K562 (cell line): ENCODE measurements around the gene CPA4. TPM values are rescaled to one million over a fixed set of nuclear protein-coding genes. Genes with fewer than 3 reads are reported as not detected.

Experiments
- ATAC-seq: fragments of 200-7000 bp; cut with Tn5 transposase; 3 replicates; pipeline ENCODE4 v1.9.1; 2020; ENCODE audit warnings: moderate library complexity
- Bru-seq: library from RNA; stranded (reverse); fragments of 400-500 nt; gene quantifications from one replicate; lab custom pipeline; 2021; lab: Mats Ljungman, UMichigan
- BruChase-seq, 2 experiments: library from RNA; stranded (reverse); fragments of 400-500 nt; gene quantifications; one replicate each; lab custom pipeline; 2021; lab: Mats Ljungman, UMichigan
- BruUV-seq: library from RNA; stranded (reverse); fragments of 400-500 nt; replicated peaks from 2 replicates; lab custom pipeline; 2021; lab: Mats Ljungman, UMichigan
- CTCF ChIA-PET: fragments of 300-600 bp; formaldehyde crosslinking; extraction: SDS; loops from one replicate; lab custom pipeline; 2021; ENCODE audit warnings: low intra/inter-chr PET ratio; lab: Yijun Ruan, JAX
- POLR2A ChIA-PET: fragments of 300-600, 350-650 bp; sonication (Branson Sonifier 250); formaldehyde crosslinking; extraction: SDS; loops from one replicate; lab custom pipeline; 2021; ENCODE audit warnings: antibody characterized with exemption, inconsistent platforms; lab: Yijun Ruan, JAX
- DNase-seq, 4 experiments: peaks; one replicate each; pipeline versions ENCODE4 v3.0.0 to v3.0.0-alpha.2; 2011 to 2018; ENCODE audit warnings: low spot score in 3 of 4, mixed read lengths in 3 of 4; ENCODE audit errors: extremely low read depth in 1 of 4
- FAIRE-seq: peaks from 2 replicates; lab custom pipeline; 2011; peaks lifted over from hg19 to GRCh38; lab: Jason Lieb, UNC
- H2AFZ ChIP-seq: 2 replicates; pipeline ENCODE4 v1.6.0; 2011; ENCODE audit warnings: low read depth, low read length, control low read depth, inconsistent platforms
- H3K27ac ChIP-seq: fragments of 200-600 bp; 3 replicates; pipeline ENCODE4 v1.8.0; 2011; ENCODE audit warnings: low read depth, mild to moderate bottlenecking, control low read depth, inconsistent platforms, low read length, moderate library complexity, mixed read lengths; ENCODE audit errors: extremely low read depth
- H3K27me3 ChIP-seq, 2 experiments: fragments of 300-600 bp in 1 of 2; 2 replicates in 1 of 2; 3 replicates in 1 of 2; pipeline versions ENCODE4 v1.6.0 to v1.8.0; 2011; ENCODE audit warnings: inconsistent platforms in 2 of 2, low read length in 2 of 2, mild to moderate bottlenecking in 1 of 2, mixed read lengths in 1 of 2, moderate library complexity in 1 of 2; ENCODE audit not compliant: control insufficient read depth in 2 of 2, insufficient read depth in 2 of 2
- H3K36me3 ChIP-seq: fragments of 300-600 bp; 3 replicates; pipeline ENCODE4 v1.8.0; 2011; ENCODE audit warnings: mild to moderate bottlenecking, low read length, inconsistent platforms; ENCODE audit not compliant: control insufficient read depth, insufficient read depth
- H3K4me1 ChIP-seq, 2 experiments: fragments of 200-600 bp in 1 of 2; replicated peaks in 1 of 2; 2 replicates in 1 of 2; 3 replicates in 1 of 2; pipeline versions ENCODE4 v1.5.1 to v1.8.0; 2011; ENCODE audit warnings: inconsistent platforms in 2 of 2, low read length in 2 of 2, mild to moderate bottlenecking in 1 of 2, mixed read lengths in 1 of 2, moderate library complexity in 1 of 2; ENCODE audit not compliant: control insufficient read depth in 2 of 2, insufficient read depth in 2 of 2
- H3K4me2 ChIP-seq: 2 replicates; pipeline ENCODE4 v1.6.1; 2011; ENCODE audit warnings: low read length, control low read depth, inconsistent platforms, mixed read lengths; ENCODE audit not compliant: insufficient read depth
- H3K4me3 ChIP-seq: fragments of 200-600 bp; sonication (generic), shearing (Covaris generic); 2 replicates; pipeline ENCODE4 v1.5.1; 2016; ENCODE audit warnings: control low read depth, inconsistent platforms
- H3K79me2 ChIP-seq: fragments of 200-600 bp; 3 replicates; pipeline ENCODE4 v1.8.0; 2011; ENCODE audit warnings: low read length, inconsistent platforms; ENCODE audit not compliant: control insufficient read depth, insufficient read depth
- H3K9ac ChIP-seq, 2 experiments: 2 replicates each; pipeline versions ENCODE4 v1.6.0 to v1.6.1; 2011; ENCODE audit warnings: low read depth in 2 of 2, low read length in 2 of 2, control low read depth in 1 of 2, inconsistent platforms in 1 of 2, mild to moderate bottlenecking in 1 of 2, mixed read lengths in 1 of 2; ENCODE audit not compliant: insufficient read depth in 1 of 2
- H3K9me1 ChIP-seq: one replicate; pipeline ENCODE4 v1.6.0; 2011; ENCODE audit warnings: inconsistent platforms, mild to moderate bottlenecking, low read length, moderate library complexity; ENCODE audit not compliant: control insufficient read depth, insufficient read depth
- H3K9me3 ChIP-seq: replicated peaks from 2 replicates; pipeline ENCODE4 v1.5.1; 2011; ENCODE audit warnings: low read depth, low read length, inconsistent platforms; ENCODE audit not compliant: control insufficient read depth, insufficient read depth
- H4K20me1 ChIP-seq: replicated peaks from 2 replicates; pipeline ENCODE4 v1.6.1; 2011; ENCODE audit warnings: low read length, inconsistent platforms, mixed read lengths; ENCODE audit not compliant: control insufficient read depth, insufficient read depth
- ATF6 ChIP-seq: sonication (generic); formaldehyde crosslinking; IDR thresholded peaks from 2 replicates; pipeline ENCODE4 v1.4.0; 2020; ENCODE audit warnings: mild to moderate bottlenecking, missing genetic modification reagents
- CREB1 ChIP-seq, 2 experiments: sonication (generic) in 1 of 2; formaldehyde crosslinking in 1 of 2; IDR thresholded peaks; 2 replicates each; pipeline versions ENCODE4 v1.6.1 to v1.8.0; 2012 to 2022; ENCODE audit warnings: inconsistent platforms in 1 of 2, mild to moderate bottlenecking in 1 of 2, missing genetic modification reagents in 1 of 2, moderate library complexity in 1 of 2
- GTF2F1 ChIP-seq: IDR thresholded peaks from 2 replicates; pipeline ENCODE4 v1.6.1; 2011; ENCODE audit warnings: low read depth, low read length, improper control_type of control experiment
- KAT2B ChIP-seq: IDR thresholded peaks from one replicate; pipeline ENCODE4 v1.6.1; 2012; ENCODE audit warnings: low read depth, mild to moderate bottlenecking, control low read depth, inconsistent platforms, low read length, moderate library complexity
- NFE2 ChIP-seq: IDR thresholded peaks from 2 replicates; pipeline ENCODE4 v1.6.1; 2014; ENCODE audit warnings: antibody characterized with exemption, low read depth
- ZNF277 ChIP-seq: fragments of 250-450 bp; sonication (Bioruptor Pico); IDR thresholded peaks from 2 replicates; pipeline ENCODE4 v1.8.0; 2022; ENCODE audit warnings: inconsistent platforms, mild to moderate bottlenecking, moderate library complexity, borderline replicate concordance
- WGBS: fragments of 100-300 bp; shearing (Covaris generic); methylation state at CpG from one replicate; pipeline ENCODE4 v1.1.6; 2016; ENCODE audit warnings: low coverage, mixed read lengths; ENCODE audit not compliant: insufficient coverage; ENCODE audit errors: missing lambda C conversion rate; 5-methylcytosine and 5-hydroxymethylcytosine counted together
- in situ Hi-C: fragments of 300-500 bp; cut with MboI; formaldehyde crosslinking; loops from 4 replicates; pipeline ENCODE4 v1.15.0; 2018; ENCODE audit warnings: inconsistent platforms, mixed read lengths
- intact Hi-C: fragments of 100-400 bp; cut with micrococcal nuclease; formaldehyde crosslinking; loops from 2 replicates; pipeline ENCODE4 v1.14.2; 2022
- long read RNA-seq, 3 experiments: library from polyadenylated mRNA in 2 of 3; library from RNA in 1 of 3; unstranded in 2 of 3; stranded (forward) in 1 of 3; transcript quantifications; one replicate each; pipeline ENCODE4 v2.0.0, GENCODE V29; 2019 to 2022
- polyA minus RNA-seq, 3 experiments: library from RNA; depleted of rRNA, polyadenylated mRNA; stranded (reverse); fragments of >200 nt; gene quantifications; 2 replicates each; pipeline ENCODE4 v1.2.3, GENCODE V29; 2011
- polyA plus RNA-seq, 8 experiments: library from polyadenylated mRNA; depleted of rRNA in 4 of 8; stranded (reverse) in 5 of 8; unstranded in 3 of 8; fragments of >200 nt; fragmentation: Nextera tagmentation in 2 of 8; fragmentation: Illumina TruSeq in 1 of 8; extraction: Ambion mirVana in 2 of 8; extraction: Trizol in 1 of 8; gene quantifications; 2 replicates each; pipeline versions ENCODE4 v1.2.1 to v1.2.3, GENCODE V29; 2011 to 2014; ENCODE audit warnings: inconsistent platforms in 1 of 8, missing spikeins in 1 of 8
- total RNA-seq, 7 experiments: library from RNA; depleted of rRNA in 6 of 7; stranded (reverse); fragments of >200 nt in 6 of 7; fragmentation: Illumina TruSeq in 2 of 7; extraction: Trizol in 2 of 7; gene quantifications; 2 replicates each; pipeline versions ENCODE4 v1.2.1 to v1.2.3, GENCODE V29; 2011 to 2021; ENCODE audit warnings: low replicate concordance in 1 of 7
- TF ChIP-seq, protein P1 (sequence below): IDR thresholded peaks from 2 replicates; pipeline ENCODE4 v1.6.1; 2016; ENCODE audit warnings: missing genetic modification characterization, missing compliant biosample characterization

CPA4 gene, protein sequence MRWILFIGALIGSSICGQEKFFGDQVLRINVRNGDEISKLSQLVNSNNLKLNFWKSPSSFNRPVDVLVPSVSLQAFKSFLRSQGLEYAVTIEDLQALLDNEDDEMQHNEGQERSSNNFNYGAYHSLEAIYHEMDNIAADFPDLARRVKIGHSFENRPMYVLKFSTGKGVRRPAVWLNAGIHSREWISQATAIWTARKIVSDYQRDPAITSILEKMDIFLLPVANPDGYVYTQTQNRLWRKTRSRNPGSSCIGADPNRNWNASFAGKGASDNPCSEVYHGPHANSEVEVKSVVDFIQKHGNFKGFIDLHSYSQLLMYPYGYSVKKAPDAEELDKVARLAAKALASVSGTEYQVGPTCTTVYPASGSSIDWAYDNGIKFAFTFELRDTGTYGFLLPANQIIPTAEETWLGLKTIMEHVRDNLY
- total RNA-seq (2011; cell fraction: chromatin; rRNA removed; ENCODE audit: low replicate concordance), result 0.79 TPM in 1 of 2 replicates, not detected in the other
- 0.13 TPM in 1 of 2 replicates, not detected in the other for total RNA-seq (2011; cell fraction: nucleolus; rRNA removed)
- not detected in 2 replicates for total RNA-seq (2011; cell fraction: nucleoplasm; rRNA removed)
- total RNA-seq (2014; rRNA removed) (not detected in 2 replicates), total RNA-seq (2014; rRNA removed; fragmentation: Illumina TruSeq; extraction: Trizol) (not detected in 2 replicates), total RNA-seq (2015; rRNA removed; fragmentation: Illumina TruSeq; extraction: Trizol) (not detected in 2 replicates), total RNA-seq (2021) (not detected in 2 replicates), polyA plus RNA-seq (2011; rRNA removed) (0.05 TPM in 1 of 2 replicates, not detected in the other), polyA plus RNA-seq (2014; fragmentation: Illumina TruSeq; extraction: Trizol) (not detected in 2 replicates), polyA plus RNA-seq (2014; fragmentation: Nextera tagmentation; extraction: Ambion mirVana) (not detected), polyA plus RNA-seq (2014; rRNA removed) (not detected in 2 replicates), polyA minus RNA-seq (2011; rRNA and poly(A)+ RNA removed) (not detected in 2 replicates), Bru-seq, nascent RNA (percentile 6 among the genes with signal in this experiment), BruChase-seq, experiment 1, labeled RNA remaining after a 2-hour chase (percentile 10 among the genes with signal in this experiment), BruChase-seq, experiment 2, labeled RNA remaining after a 6-hour chase (percentile 9 among the genes with signal in this experiment)
- 0.04 and 0.06 TPM in 2 replicates for polyA plus RNA-seq (2011; cell fraction: cytosol; rRNA removed)
- 0.04 and 0.50 TPM in 2 replicates for polyA plus RNA-seq (2011; cell fraction: nucleus; rRNA removed)
- 0.04 and 0.08 TPM in 2 replicates for polyA plus RNA-seq (2012)
- not detected in 2 replicates for polyA minus RNA-seq (2011; cell fraction: cytosol; rRNA and poly(A)+ RNA removed)
- not detected in 2 replicates for polyA minus RNA-seq (2011; cell fraction: nucleus; rRNA and poly(A)+ RNA removed)
- long read RNA-seq, experiment 1, result 0 reads
- long read RNA-seq, experiment 2, result 0 reads
- long read RNA-seq, experiment 3, result 0 reads

DNA sequence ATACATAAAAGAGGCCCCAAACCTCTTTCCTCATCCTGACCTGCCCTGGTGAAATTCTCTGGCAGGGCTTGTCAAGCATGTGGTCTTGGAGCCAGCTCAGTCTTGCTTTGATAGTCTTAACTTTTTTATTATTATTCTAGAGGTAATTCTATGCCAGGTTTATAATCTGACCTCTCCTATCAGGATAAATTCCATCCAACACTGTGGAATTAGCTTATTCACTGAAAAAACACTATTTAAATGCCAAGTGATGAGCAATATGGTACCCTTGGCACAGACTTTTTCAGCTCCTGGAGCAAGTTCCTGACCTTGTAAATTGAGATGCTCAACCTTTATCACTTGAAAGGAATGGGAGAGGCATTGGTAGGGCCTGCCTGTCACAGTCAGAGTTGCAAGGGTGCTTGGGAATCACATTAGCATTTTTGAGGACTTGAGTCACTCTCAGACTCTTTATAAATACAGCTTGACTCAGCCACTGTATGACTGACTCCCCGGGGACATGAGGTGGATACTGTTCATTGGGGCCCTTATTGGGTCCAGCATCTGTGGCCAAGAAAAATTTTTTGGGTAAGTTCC, at the start of gene CPA4:
CPA4 (plus strand) TSS at position 480 of the 576 bp plus-strand sequence; CDS start at position 500, 20 bp downstream.
- H4K20me1 ChIP-seq, result no peaks in the 10 kb centered on the region
- 5% methylated on average over 1 of the region's 1 CpG for WGBS
- in situ Hi-C loops, result no loop called here
- H3K4me2 ChIP-seq, result no peak within 1 kb of the TSS
- intact Hi-C loops, result no loop called here
- H3K27ac ChIP-seq, result no peak within 1 kb of the TSS
- peaks cover 37 to 38% of the 10 kb centered on the region in 2 experiments; a peak in 4 of 5 replicates for H3K27me3 ChIP-seq
- no peaks in the 10 kb centered on the region for H3K36me3 ChIP-seq
- no TSS peak for BruUV-seq
- FAIRE-seq, result no peak
- ChIA-PET CTCF (no interaction called here), POLR2A (interaction anchor here (0.7 to 1.4 kb wide), 3 partner anchors 8 to 23 kb away, joined by 3 to 5 read pairs (median 3); no protein-coding TSS in a partner anchor)
- no peak within 1 kb of the TSS for H2AFZ ChIP-seq
- DNase-seq, result no peak
- H3K4me1 ChIP-seq, result no peaks in the 10 kb centered on the region; a peak in 2 of 5 replicates
- no peaks in the 10 kb centered on the region for H3K79me2 ChIP-seq
- no peak within 1 kb of the TSS for H3K4me3 ChIP-seq
- H3K9me1 ChIP-seq, result no peaks in the 10 kb centered on the region
- no peaks in the 10 kb centered on the region for H3K9me3 ChIP-seq
- ATAC-seq, result no peak
- no peak within 1 kb of the TSS for H3K9ac ChIP-seq
- TF ChIP-seq, protein P1, sequence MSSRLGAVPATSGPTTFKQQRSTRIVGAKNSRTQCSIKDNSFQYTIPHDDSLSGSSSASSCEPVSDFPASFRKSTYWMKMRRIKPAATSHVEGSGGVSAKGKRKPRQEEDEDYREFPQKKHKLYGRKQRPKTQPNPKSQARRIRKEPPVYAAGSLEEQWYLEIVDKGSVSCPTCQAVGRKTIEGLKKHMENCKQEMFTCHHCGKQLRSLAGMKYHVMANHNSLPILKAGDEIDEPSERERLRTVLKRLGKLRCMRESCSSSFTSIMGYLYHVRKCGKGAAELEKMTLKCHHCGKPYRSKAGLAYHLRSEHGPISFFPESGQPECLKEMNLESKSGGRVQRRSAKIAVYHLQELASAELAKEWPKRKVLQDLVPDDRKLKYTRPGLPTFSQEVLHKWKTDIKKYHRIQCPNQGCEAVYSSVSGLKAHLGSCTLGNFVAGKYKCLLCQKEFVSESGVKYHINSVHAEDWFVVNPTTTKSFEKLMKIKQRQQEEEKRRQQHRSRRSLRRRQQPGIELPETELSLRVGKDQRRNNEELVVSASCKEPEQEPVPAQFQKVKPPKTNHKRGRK (tag), result no peak
- no peak for TF ChIP-seq KAT2B
- no peak for TF ChIP-seq NFE2
- TF ChIP-seq ATF6 (CRISPR knock-in tag), result no peak
- TF ChIP-seq ZNF277, result no peak
- no peak for TF ChIP-seq CREB1 (IDR thresholded peaks at IDR 0.05)
- TF ChIP-seq CREB1 (CRISPR knock-in tag; IDR thresholded peaks at IDR 0.05), result no peak
- TF ChIP-seq GTF2F1, result no peak
